Hematopoietic multipotent progenitor cell (in vitro differentiated cells): ENCODE results near the gene C11orf71. TPM values are rescaled to one million over a fixed set of nuclear protein-coding genes. Genes with fewer than 3 reads are reported as not detected.

Experiments
- DNase-seq, 3 donors: peaks; one replicate each; pipeline ENCODE4 v3.0.0-alpha.2; 2011 to 2015; ENCODE audit warnings: low read depth in 2 of 3, low spot score in 2 of 3
- total RNA-seq: library from RNA; depleted of rRNA; stranded (reverse); fragments of >200 nt; gene quantifications from one replicate; pipeline ENCODE4 v1.2.3, GENCODE V29; 2012

C11orf71 gene
- total RNA-seq, 1 donor = 27.7 TPM

DNA sequence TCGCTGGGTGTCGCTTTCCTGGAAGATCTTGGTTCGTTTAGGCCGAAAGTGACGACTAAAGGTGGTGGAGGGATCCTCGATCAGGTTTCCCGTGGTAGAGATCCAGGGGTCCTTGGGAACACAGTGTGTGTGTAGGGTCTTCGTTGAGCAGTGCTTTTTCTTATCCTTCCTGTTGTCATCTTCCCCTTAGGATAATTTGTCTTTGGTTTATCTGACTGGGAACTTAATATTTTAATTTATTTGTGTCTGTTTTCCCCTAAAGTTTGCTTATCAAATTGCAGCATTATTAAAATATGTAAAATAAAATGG is 558 bp upstream of the C11orf71 start:
- DNase-seq = no peak

DNA sequence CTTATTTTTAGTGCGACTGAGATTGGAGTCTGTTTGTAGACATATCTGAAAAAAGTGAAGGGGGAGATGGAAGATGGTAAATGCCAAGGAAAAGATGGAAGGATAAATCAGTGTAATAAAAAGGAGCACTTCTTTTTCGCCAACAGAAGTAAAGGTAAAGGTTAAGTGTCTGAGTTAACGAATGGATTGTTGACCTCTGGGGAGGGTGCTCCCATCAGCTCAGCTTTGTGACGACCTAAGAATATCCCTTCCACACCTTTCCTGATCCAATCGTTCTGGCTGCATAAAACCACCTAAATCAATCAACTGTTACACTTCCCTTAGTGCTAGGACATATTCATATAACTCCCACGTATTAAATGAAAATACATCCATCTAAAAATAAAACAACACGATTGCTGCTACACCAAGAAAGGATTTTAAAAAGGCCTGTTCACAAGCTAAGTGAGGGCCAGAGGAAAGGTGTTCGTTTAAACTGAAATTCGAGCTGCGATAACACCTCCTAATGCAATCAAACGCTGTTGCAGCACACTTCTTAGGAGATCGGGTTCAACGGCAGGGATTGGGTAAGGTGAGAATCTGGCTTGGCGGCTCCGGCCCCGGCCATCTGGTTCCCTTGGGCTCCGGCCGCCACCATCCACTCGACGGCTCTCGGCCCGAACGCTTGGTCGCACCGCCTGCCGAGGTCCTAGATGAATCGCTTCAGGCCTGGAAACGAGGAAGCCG is 658 bp downstream of the C11orf71 start:
- DNase-seq = no peak

- DNase-seq = no peak
Observed at GRCh38 chr11:114398303-114398920, 1.9 kb downstream of the C11orf71 start.

GRCh38 chr11:114397349-114397982 is 2.8 kb downstream of the C11orf71 start:
- DNase-seq = no peak

DNA sequence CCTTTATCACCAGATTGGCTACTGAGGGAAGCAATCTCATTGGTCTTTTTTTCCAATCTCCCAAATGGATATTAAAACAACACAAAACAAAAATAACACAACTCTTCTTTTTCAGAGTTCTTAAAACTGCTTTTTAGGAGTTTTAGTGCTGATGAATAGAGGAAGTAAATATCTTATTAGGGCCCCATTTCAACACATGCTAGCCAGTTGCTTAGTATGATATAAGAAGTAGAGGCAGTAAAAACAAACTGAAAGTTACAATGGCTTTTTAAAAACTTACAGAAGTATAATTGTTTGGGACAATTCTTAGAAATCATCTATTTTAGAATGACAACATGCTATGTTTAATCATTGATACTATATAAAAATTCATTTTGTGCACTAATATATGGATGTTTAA is 3.4 kb downstream of the C11orf71 start:
- no peak for DNase-seq

GRCh38 chr11:114395736-114396135 is 4.6 kb downstream of the C11orf71 start:
- DNase-seq = no peak

DNA sequence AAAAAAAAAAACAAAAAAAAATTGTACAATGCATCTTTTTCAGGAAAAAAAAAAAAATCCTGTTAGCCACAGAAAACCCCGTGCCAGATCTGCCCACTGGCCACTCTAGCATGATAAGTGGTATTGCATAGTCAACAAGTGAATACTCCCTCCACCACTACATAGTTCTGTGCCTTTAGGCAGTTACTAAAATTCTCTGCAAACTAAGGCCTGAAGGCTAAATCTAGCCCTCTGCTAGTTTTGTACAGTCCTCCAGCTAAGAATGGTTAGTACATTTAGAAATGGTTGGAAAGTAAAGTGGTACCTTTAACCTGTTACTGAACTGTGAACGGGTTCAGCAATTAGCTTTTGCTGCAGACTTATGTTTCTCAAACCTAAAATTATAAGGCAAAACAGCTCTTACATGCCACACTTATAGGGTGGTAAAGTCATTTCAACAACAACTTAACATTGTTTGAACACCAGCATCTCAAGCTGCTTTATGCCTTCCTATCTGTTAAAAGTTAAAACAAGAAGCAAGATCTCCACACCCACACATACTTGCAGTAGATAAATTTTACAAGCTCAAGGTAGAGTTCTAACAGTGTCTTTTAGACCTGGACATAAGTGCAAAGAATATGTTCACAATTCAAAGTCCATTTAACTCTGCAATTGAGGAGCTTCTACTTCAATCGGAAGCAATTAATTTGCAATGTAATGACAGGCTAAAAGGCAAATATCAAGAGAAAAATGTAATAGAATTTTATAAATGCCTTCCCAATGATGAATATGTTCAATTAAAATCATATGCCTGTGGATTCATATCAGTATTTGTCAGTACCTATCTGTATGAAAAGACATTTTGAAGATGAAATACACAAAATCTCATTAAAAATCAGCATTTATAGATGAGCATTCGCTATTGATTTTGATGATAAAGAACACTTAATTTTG is 7.3 kb downstream of the C11orf71 start:
- no peak for DNase-seq

GRCh38 chr11:114386545-114386944 is 13.8 kb downstream of the C11orf71 start:
- DNase-seq = no peak

GRCh38 chr11:114386131-114386530 is 14.2 kb downstream of the C11orf71 start:
- DNase-seq = no peak

DNA sequence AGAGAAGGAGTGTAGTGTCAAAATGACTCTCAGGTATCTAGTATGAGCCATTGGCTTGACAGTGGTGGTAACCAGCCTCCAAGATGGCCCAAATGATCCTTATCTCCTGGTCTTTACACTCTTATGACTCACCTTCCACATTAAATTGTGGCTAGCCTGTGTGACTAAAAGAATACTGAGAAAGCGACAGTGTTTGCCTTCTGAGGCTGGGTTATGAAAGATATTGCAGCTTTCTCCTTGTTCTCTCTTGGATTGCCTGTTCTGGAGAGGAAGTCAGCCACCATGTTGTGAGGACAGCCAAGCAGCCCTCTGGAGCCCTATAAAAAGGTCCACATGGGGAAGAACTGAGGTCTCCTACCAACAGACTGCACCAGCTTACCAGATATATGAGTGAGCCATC is 15.8 kb downstream of the C11orf71 start:
- no peak for DNase-seq

DNA sequence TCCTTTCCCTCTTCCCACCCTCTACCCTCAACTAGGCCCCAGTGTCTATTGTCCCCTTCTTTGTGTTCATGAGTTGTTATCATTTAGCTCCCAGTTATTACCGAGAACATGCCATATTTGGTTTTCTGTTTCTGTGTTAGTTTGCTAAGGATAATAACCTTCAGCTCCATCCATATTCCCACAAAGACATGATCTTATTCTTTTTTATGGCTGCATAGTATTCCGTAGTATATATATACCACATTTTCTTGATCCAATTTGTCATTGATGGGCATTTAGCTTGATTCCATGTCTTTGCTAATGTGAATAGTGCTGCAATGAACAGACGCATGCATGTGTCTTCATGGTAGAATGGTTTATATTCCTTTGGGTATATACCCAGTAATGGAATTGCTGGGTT is 17.8 kb downstream of the C11orf71 start:
- DNase-seq = no peak

DNA sequence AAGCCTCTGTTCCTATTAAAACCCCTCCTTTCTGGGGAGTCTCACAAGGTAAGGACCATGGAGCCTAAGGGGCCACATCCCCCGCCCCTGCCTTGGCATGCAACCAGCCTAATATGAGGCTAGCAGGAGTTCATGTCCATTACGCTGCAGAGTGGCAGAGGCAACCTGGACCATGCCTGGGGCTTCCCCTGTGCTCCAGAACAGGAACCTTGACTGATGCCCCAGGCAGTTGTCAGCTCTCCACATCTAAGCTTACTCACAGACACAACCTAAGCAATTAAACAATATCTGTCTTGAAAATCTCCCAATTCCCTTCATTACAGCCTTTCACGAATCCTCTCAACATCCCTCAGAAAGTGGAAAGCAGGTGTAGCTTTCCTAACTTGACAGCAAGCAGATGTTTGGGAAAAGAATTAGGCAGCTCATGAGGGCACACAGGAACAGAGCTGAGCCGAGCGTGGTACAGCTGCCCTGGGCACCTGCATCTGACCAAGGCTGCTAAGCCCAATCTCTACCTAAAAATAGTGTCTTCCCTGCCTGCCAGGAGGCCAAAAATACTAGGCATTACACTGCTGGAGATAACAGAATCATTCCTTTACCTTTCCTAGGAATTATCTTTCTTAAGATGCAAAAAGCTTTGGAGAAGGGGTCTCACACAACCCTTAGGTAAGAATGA is 20.8 kb downstream of the C11orf71 start:
- no peak for DNase-seq

GRCh38 chr11:114377612-114378267 is 22.6 kb downstream of the C11orf71 start:
- no peak for DNase-seq

GRCh38 chr11:114375052-114375451 is 25.3 kb downstream of the C11orf71 start:
- no peak for DNase-seq

DNA sequence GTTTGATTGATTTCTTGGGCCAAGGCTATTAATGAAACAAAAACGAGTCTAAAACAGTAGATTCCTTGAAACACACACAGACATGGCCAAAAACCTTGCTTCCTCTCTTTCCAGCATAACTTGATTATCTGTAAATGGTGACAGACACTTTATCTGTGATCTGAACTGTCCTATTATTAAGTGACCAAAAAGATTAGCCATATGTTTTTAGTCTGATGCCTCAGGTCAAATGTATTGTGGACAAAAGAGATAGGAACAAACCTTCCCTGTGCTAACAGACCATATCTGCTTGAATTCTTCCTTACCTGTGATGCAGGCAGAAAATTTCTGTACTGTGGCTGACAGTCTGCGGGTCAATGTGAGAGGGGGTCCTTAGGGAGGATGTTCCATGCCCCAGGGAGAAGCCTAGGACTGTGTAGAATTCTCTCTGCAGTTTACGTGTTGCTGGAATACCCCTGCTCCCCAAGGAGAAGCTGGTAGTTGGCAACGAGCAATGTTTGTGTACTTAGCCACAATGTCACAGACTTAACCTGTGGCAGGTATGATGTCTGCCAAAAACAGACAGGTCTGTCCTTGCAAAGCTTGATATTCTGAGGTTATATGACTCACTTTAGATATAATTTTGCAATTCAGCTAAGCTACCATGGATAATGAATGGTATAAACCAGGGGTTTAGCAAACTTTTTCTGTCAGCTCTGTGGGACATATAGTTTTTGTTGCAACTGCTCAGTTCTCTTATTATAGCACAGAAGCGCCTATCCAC is 31.2 kb downstream of the C11orf71 start:
- DNase-seq = no peak

GRCh38 chr11:114367244-114367957 is 32.9 kb downstream of the C11orf71 start:
- DNase-seq = no peak

- no peak for DNase-seq
Observed at GRCh38 chr11:114366331-114367243, 33.7 kb downstream of the C11orf71 start.

DNA sequence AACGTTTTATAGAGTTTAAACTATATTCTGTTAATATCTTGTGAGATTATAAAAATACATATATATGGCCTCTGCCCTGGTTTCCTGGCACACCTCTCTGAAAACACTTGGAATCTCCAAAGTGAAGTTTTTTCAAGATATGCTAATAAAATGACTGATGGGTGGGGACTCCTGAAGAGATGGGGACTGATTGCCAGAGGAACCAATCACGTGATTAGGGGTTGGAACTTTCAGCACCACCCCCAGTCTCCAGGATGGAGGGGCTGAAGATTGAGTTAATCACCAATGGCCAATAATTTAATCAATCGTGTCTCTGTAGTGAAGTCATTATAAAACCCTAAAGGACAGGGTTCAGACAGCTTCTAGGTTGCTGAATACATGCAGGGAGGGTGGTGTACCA is 37.4 kb downstream of the C11orf71 start:
- DNase-seq = no peak
